Liver (tissue), 9 donors: ENCODE results near the gene ROBO2. TPM values are rescaled to one million over a fixed set of nuclear protein-coding genes. Genes with fewer than 3 reads are reported as not detected.

Source experiments
- DNase-seq: peaks from one replicate; pipeline ENCODE4 v3.0.0-alpha.2; 2017; ENCODE audit warnings: low spot score
- H3K27ac ChIP-seq, 2 donors: one replicate each; pipeline ENCODE4 v1.7.0; 2013; ENCODE audit warnings: inconsistent platforms in 2 of 2, low read length in 2 of 2, control low read depth in 1 of 2, low read depth in 1 of 2, mild to moderate bottlenecking in 1 of 2
- H3K27me3 ChIP-seq, 4 donors: one replicate each; pipeline versions ENCODE4 v1.6.1 to v1.7.0; 2013; ENCODE audit warnings: low read length in 3 of 4, inconsistent platforms in 1 of 4, mild to moderate bottlenecking in 1 of 4, moderate library complexity in 1 of 4; ENCODE audit not compliant: control insufficient read depth in 4 of 4, insufficient read depth in 4 of 4
- H3K36me3 ChIP-seq, 4 donors: one replicate each; pipeline versions ENCODE4 v1.6.1 to v1.7.0; 2013; ENCODE audit warnings: low read length in 3 of 4, mild to moderate bottlenecking in 3 of 4, low read depth in 1 of 4, moderate library complexity in 1 of 4; ENCODE audit not compliant: control insufficient read depth in 4 of 4, insufficient read depth in 3 of 4
- H3K4me1 ChIP-seq, 4 donors: one replicate each; pipeline versions ENCODE4 v1.6.1 to v1.7.0; 2013; ENCODE audit warnings: low read length in 3 of 4, mild to moderate bottlenecking in 3 of 4, moderate library complexity in 1 of 4; ENCODE audit not compliant: control insufficient read depth in 4 of 4, insufficient read depth in 4 of 4
- H3K4me3 ChIP-seq, 3 donors: one replicate each; pipeline versions ENCODE4 v1.6.1 to v1.7.0; 2013; ENCODE audit warnings: low read length in 3 of 3, control low read depth in 1 of 3, low read depth in 1 of 3, mild to moderate bottlenecking in 1 of 3
- H3K9ac ChIP-seq, 2 donors: one replicate each; pipeline ENCODE4 v1.7.0; 2013; ENCODE audit warnings: low read length in 2 of 2, mild to moderate bottlenecking in 2 of 2, moderate library complexity in 2 of 2, control low read depth in 1 of 2, low read depth in 1 of 2
- H3K9me3 ChIP-seq, 4 donors: one replicate each; pipeline versions ENCODE4 v1.6.1 to v1.7.0; 2013; ENCODE audit warnings: low read length in 3 of 4; ENCODE audit not compliant: control insufficient read depth in 4 of 4
- ATF3 ChIP-seq: IDR thresholded peaks from 2 replicates; pipeline ENCODE4 v1.6.1; 2016; ENCODE audit warnings: antibody characterized with exemption
- CTCF ChIP-seq: fragments of 150-350 bp; IDR thresholded peaks from 2 replicates; pipeline ENCODE4 v1.5.1; 2017; ENCODE audit warnings: improper control_type of control experiment, low read depth, low read length; ENCODE audit not compliant: missing input control
- EGR1 ChIP-seq, 2 donors: IDR thresholded peaks; 2 replicates each; pipeline ENCODE4 v1.6.1; 2016 to 2018; ENCODE audit warnings: antibody characterized with exemption in 2 of 2, low read depth in 2 of 2
- FOXA1 ChIP-seq: IDR thresholded peaks from 2 replicates; pipeline ENCODE4 v1.6.1; 2016; ENCODE audit warnings: antibody characterized with exemption
- FOXA2 ChIP-seq: IDR thresholded peaks from 2 replicates; pipeline ENCODE4 v1.6.1; 2016; ENCODE audit warnings: antibody characterized with exemption
- GABPA ChIP-seq, 2 donors: IDR thresholded peaks in 1 of 2; conservative IDR thresholded peaks in 1 of 2; 2 replicates each; pipeline ENCODE4 v1.6.1; 2016; ENCODE audit warnings: antibody characterized with exemption in 2 of 2, mild to moderate bottlenecking in 1 of 2, moderate library complexity in 1 of 2
- HNF4A ChIP-seq, 2 donors: conservative IDR thresholded peaks; 2 replicates each; pipeline ENCODE4 v1.6.1; 2016; ENCODE audit warnings: antibody characterized with exemption in 2 of 2, mild to moderate bottlenecking in 2 of 2
- HNF4G ChIP-seq: IDR thresholded peaks from 2 replicates; pipeline ENCODE4 v1.6.1; 2016; ENCODE audit warnings: antibody characterized with exemption
- JUND ChIP-seq, 2 donors: IDR thresholded peaks; 2 replicates each; pipeline ENCODE4 v1.6.1; 2016; ENCODE audit warnings: antibody characterized with exemption in 2 of 2
- NR2F2 ChIP-seq: IDR thresholded peaks from 2 replicates; pipeline ENCODE4 v1.6.1; 2016; ENCODE audit warnings: antibody characterized with exemption
- RAD21 ChIP-seq, 2 donors: IDR thresholded peaks; 2 replicates each; pipeline ENCODE4 v1.6.1; 2016; ENCODE audit warnings: antibody characterized with exemption in 2 of 2, mild to moderate bottlenecking in 2 of 2
- RXRA ChIP-seq, 2 donors: IDR thresholded peaks; 2 replicates each; pipeline ENCODE4 v1.6.1; 2017 to 2018; ENCODE audit warnings: antibody characterized with exemption in 2 of 2, mild to moderate bottlenecking in 1 of 2
- SP1 ChIP-seq: IDR thresholded peaks from 2 replicates; pipeline ENCODE4 v1.6.1; 2018; ENCODE audit warnings: antibody characterized with exemption, mild to moderate bottlenecking
- TAF1 ChIP-seq: conservative IDR thresholded peaks from 2 replicates; pipeline ENCODE4 v1.6.1; 2016; ENCODE audit warnings: antibody characterized with exemption, mild to moderate bottlenecking
- YY1 ChIP-seq: IDR thresholded peaks from 2 replicates; pipeline ENCODE4 v1.6.1; 2016; ENCODE audit warnings: antibody characterized with exemption, mild to moderate bottlenecking
- ZBTB33 ChIP-seq: IDR thresholded peaks from 2 replicates; pipeline ENCODE4 v1.6.1; 2016; ENCODE audit warnings: antibody characterized with exemption
- polyA plus RNA-seq, 2 donors: library from polyadenylated mRNA; stranded (reverse) in 1 of 2; unstranded in 1 of 2; fragments of 200-250 nt in 1 of 2; fragments of >200 nt in 1 of 2; fragmentation: Nextera tagmentation in 1 of 2; extraction: Ambion mirVana in 1 of 2; gene quantifications; one replicate each; pipeline versions ENCODE4 v1.2.1 to v1.2.3, GENCODE V29; 2013 to 2015
- total RNA-seq, 2 donors: library from RNA; depleted of rRNA; stranded (reverse); fragments of >200 nt; gene quantifications; one replicate each; pipeline ENCODE4 v1.2.3, GENCODE V29; 2014
- TF ChIP-seq, protein P1 (sequence below): IDR thresholded peaks from 2 replicates; pipeline ENCODE4 v1.6.1; 2016; ENCODE audit warnings: antibody characterized with exemption, mild to moderate bottlenecking
- TF ChIP-seq, protein P2 (sequence below): IDR thresholded peaks from 2 replicates; pipeline ENCODE4 v1.6.1; 2016; ENCODE audit warnings: antibody characterized with exemption
- donor health status: healthy.
- donor health status: healthy.
- donor health status: healthy.
- donor health status: healthy.
- donor health status: healthy.

Gene ROBO2
- total and polyA plus RNA-seq, 4 donors: 0.22 to 19.4 (median 1.1) TPM

DNA sequence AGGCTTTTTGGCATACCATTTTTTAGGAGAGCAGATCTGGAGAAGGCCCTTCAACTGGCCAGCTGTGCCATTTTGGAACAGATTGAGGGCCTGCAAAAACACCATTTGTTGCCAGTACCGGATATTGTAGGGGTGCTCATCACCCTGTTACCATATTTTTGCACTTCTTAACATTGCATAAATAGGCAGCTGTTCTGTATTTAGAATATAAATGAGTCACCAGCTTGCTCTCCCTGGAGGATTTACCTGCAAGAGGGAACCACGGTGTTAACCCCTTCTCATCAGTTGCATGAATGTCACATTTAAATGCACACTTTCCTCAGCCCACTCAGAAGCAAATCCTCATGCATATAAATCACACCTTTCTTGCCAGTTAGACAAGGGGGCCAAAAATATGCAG lies 435.6 kb downstream of the ROBO2 start (continued):
- TF ChIP-seq, protein P1, sequence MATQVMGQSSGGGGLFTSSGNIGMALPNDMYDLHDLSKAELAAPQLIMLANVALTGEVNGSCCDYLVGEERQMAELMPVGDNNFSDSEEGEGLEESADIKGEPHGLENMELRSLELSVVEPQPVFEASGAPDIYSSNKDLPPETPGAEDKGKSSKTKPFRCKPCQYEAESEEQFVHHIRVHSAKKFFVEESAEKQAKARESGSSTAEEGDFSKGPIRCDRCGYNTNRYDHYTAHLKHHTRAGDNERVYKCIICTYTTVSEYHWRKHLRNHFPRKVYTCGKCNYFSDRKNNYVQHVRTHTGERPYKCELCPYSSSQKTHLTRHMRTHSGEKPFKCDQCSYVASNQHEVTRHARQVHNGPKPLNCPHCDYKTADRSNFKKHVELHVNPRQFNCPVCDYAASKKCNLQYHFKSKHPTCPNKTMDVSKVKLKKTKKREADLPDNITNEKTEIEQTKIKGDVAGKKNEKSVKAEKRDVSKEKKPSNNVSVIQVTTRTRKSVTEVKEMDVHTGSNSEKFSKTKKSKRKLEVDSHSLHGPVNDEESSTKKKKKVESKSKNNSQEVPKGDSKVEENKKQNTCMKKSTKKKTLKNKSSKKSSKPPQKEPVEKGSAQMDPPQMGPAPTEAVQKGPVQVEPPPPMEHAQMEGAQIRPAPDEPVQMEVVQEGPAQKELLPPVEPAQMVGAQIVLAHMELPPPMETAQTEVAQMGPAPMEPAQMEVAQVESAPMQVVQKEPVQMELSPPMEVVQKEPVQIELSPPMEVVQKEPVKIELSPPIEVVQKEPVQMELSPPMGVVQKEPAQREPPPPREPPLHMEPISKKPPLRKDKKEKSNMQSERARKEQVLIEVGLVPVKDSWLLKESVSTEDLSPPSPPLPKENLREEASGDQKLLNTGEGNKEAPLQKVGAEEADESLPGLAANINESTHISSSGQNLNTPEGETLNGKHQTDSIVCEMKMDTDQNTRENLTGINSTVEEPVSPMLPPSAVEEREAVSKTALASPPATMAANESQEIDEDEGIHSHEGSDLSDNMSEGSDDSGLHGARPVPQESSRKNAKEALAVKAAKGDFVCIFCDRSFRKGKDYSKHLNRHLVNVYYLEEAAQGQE: no peak
- no peak for TF ChIP-seq RAD21 (IDR thresholded peaks at IDR 0.05)

- Histone ChIP-seq H3K4me1 (peaks cover 0 to 3% (median 1%) of the 10 kb centered on the region in 4 donors), H3K27ac (no peak overlapping the region), H3K9ac (no peak overlapping the region), H3K4me3 (no peak overlapping the region), H3K27me3 (peaks cover 0 to 3% (median 0%) of the 10 kb centered on the region in 4 donors), H3K36me3 (no peaks in the 10 kb centered on the region), H3K9me3 (no peaks in the 10 kb centered on the region)
- no peak for DNase-seq
- TF ChIP-seq ATF3: no peak
- no peak for TF ChIP-seq GABPA (IDR thresholded peaks at IDR 0.05 in 1 of 2, conservative IDR thresholded peaks at IDR 0.05 in 1 of 2)
- no peak for TF ChIP-seq CTCF
- TF ChIP-seq HNF4G: no peak
- no peak for TF ChIP-seq EGR1 (IDR thresholded peaks at IDR 0.05; ENCODE audit: low read depth in 2 of 2)
- TF ChIP-seq ZBTB33: no peak
- TF ChIP-seq TAF1: no peak
- TF ChIP-seq YY1: no peak
- TF ChIP-seq FOXA1: no peak
- no peak for TF ChIP-seq HNF4A (conservative IDR thresholded peaks at IDR 0.05)
- no peak for TF ChIP-seq RXRA (IDR thresholded peaks at IDR 0.05)
- TF ChIP-seq NR2F2: no peak
- TF ChIP-seq JUND (IDR thresholded peaks at IDR 0.05): no peak
- no peak for TF ChIP-seq SP1
- no peak for TF ChIP-seq FOXA2
- TF ChIP-seq, protein P2, sequence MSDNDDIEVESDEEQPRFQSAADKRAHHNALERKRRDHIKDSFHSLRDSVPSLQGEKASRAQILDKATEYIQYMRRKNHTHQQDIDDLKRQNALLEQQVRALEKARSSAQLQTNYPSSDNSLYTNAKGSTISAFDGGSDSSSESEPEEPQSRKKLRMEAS: no peak
- no peak for TF ChIP-seq RAD21 (IDR thresholded peaks at IDR 0.05)
Observed at GRCh38 chr3:77479021-77479420, 439.1 kb downstream of the ROBO2 start.
